ENCODE data around the gene NCKAP5L.

The NCKAP5L gene

GRCh38 chr12:49847161-49847560, 18.9 kb upstream of the NCKAP5L start:
- H3K4me3 ChIP-seq, result peak overlapping the region in 2 of 10 experiments; percentile 2 to 25; a peak in 4 of 20 replicates
- peak overlapping the region; percentile 39 to 86 (median 73) for H3K4me2 ChIP-seq
- peaks cover 18 to 35% (median 30%) of the 10 kb centered on the region in 10 experiments for H3K4me1 ChIP-seq
- H3K9ac ChIP-seq, result peak overlapping the region in 1 of 11 experiments; percentile 15; a peak in 1 of 22 replicates
- peak overlapping the region in 9 of 11 experiments; percentile 21 to 63 (median 52); a peak in 13 of 22 replicates for H3K27ac ChIP-seq
- no peaks in the 10 kb centered on the region for H3K9me3 ChIP-seq (replicated peaks in 1 of 11)
- no peaks in the 10 kb centered on the region for H3K27me3 ChIP-seq
- H3K36me3 ChIP-seq, result no peaks in the 10 kb centered on the region
- TF ChIP-seq Cebpa-rat (IDR thresholded peaks at IDR 0.05), result no peak
- no peaks in the 10 kb centered on the region for H4K20me1 ChIP-seq

- no peaks in the 10 kb centered on the region for H3K27me3 ChIP-seq
- H4K20me1 ChIP-seq, result no peaks in the 10 kb centered on the region
- no peak for TF ChIP-seq Cebpa-rat (IDR thresholded peaks at IDR 0.05)
- H3K4me1 ChIP-seq, result peaks cover 27 to 47% (median 40%) of the 10 kb centered on the region in 10 experiments
- peak overlapping the region in 4 of 11 experiments; percentile 39 to 85 (median 79); a peak in 3 of 22 replicates for H3K4me2 ChIP-seq
- no peak overlapping the region for H3K9ac ChIP-seq
- no peak overlapping the region for H3K27ac ChIP-seq
- H3K4me3 ChIP-seq, result no peak overlapping the region
- no peaks in the 10 kb centered on the region for H3K36me3 ChIP-seq
- no peaks in the 10 kb centered on the region for H3K9me3 ChIP-seq (replicated peaks in 1 of 11)
Measured at GRCh38 chr12:49846032-49846431, 17.8 kb upstream of the NCKAP5L start.

- Histone ChIP-seq H3K4me3 (peak overlapping the region in 3 of 10 experiments; percentile 71 to 76 (median 72); a peak in 3 of 20 replicates), H3K9me3 (replicated peaks in 1 of 11) (no peaks in the 10 kb centered on the region), H3K36me3 (no peaks in the 10 kb centered on the region), H3K27me3 (no peaks in the 10 kb centered on the region), H3K4me1 (peaks cover 38 to 55% (median 52%) of the 10 kb centered on the region in 10 experiments), H3K27ac (peak overlapping the region in 10 of 11 experiments; percentile 83 to 90 (median 89); a peak in 17 of 22 replicates), H4K20me1 (no peaks in the 10 kb centered on the region), H3K4me2 (peak overlapping the region; percentile 85 to 99 (median 92); a peak in 21 of 22 replicates), H3K9ac (peak overlapping the region in 1 of 11 experiments; percentile 90; a peak in 4 of 22 replicates)
- no peak for TF ChIP-seq Cebpa-rat (IDR thresholded peaks at IDR 0.05)
Measured at GRCh38 chr12:49843876-49844437, 15.7 kb upstream of the NCKAP5L start.

GRCh38 chr12:49843411-49843810, 15.2 kb upstream of the NCKAP5L start:
- no peaks in the 10 kb centered on the region for H4K20me1 ChIP-seq

GRCh38 chr12:49842519-49843352, 14.5 kb upstream of the NCKAP5L start, which contains the start of gene BCDIN3D:
TSS of gene BCDIN3D (minus strand) at chr12:49843106. CDS start at chr12:49843087, 19 bp downstream.
- Histone ChIP-seq H3K4me2 (peak within 1 kb of the TSS; percentile 85 to 99 (median 92)), H3K27ac (peak within 1 kb of the TSS; percentile 78 to 90 (median 89)), H3K27me3 (no peaks in the 10 kb centered on the region), H3K9ac (peak within 1 kb of the TSS; percentile 81 to 91 (median 86)), H4K20me1 (no peaks in the 10 kb centered on the region), H3K9me3 (replicated peaks in 1 of 11) (no peaks in the 10 kb centered on the region), H3K4me1 (peaks cover 38 to 55% (median 52%) of the 10 kb centered on the region in 10 experiments), H3K4me3 (peak within 1 kb of the TSS; percentile 62 to 79 (median 72)), H3K36me3 (peaks cover 0 to 6% (median 0%) of the 10 kb centered on the region in 11 experiments; a peak in 1 of 22 replicates)
- no peak for TF ChIP-seq Cebpa-rat (IDR thresholded peaks at IDR 0.05)

More at GRCh38 chr12:49843411-49843810, 15.2 kb upstream of the NCKAP5L start:
- Histone ChIP-seq H3K27ac (peak overlapping the region; percentile 78 to 90 (median 89); a peak in 21 of 22 replicates), H3K9ac (peak overlapping the region; percentile 81 to 91 (median 86)), H3K9me3 (replicated peaks in 1 of 11) (no peaks in the 10 kb centered on the region), H3K36me3 (peaks cover 0 to 2% (median 0%) of the 10 kb centered on the region in 11 experiments; a peak in 1 of 22 replicates), H3K4me3 (peak overlapping the region; percentile 62 to 79 (median 72)), H3K4me2 (peak overlapping the region; percentile 85 to 99 (median 92)), H3K4me1 (peaks cover 38 to 55% (median 52%) of the 10 kb centered on the region in 10 experiments), H3K27me3 (no peaks in the 10 kb centered on the region)
- TF ChIP-seq Cebpa-rat (IDR thresholded peaks at IDR 0.05), result no peak

- Histone ChIP-seq H3K27me3 (no peaks in the 10 kb centered on the region), H3K27ac (no peak overlapping the region), H3K36me3 (peaks cover 0 to 6% (median 0%) of the 10 kb centered on the region in 11 experiments; a peak in 1 of 22 replicates), H3K9me3 (replicated peaks in 1 of 11) (no peaks in the 10 kb centered on the region), H3K4me1 (peaks cover 24 to 35% (median 34%) of the 10 kb centered on the region in 10 experiments), H3K9ac (peak overlapping the region in 1 of 11 experiments; percentile 21; a peak in 1 of 22 replicates), H3K4me2 (no peak overlapping the region), H4K20me1 (no peaks in the 10 kb centered on the region), H3K4me3 (no peak overlapping the region)
- no peak for TF ChIP-seq Cebpa-rat (IDR thresholded peaks at IDR 0.05)
Measured at GRCh38 chr12:49838973-49839633, 10.9 kb upstream of the NCKAP5L start.

- Histone ChIP-seq H3K4me3 (no peak overlapping the region), H3K27ac (no peak overlapping the region)
Measured at GRCh38 chr12:49832836-49833421, 4.7 kb upstream of the NCKAP5L start.

GRCh38 chr12:49831717-49832116, 3.5 kb upstream of the NCKAP5L start:
- Histone ChIP-seq H3K4me2 (no peak overlapping the region), H4K20me1 (peaks cover 0 to 10% (median 9%) of the 10 kb centered on the region in 11 experiments; a peak in 17 of 22 replicates), H3K27ac (no peak overlapping the region), H3K9me3 (replicated peaks in 1 of 11) (no peaks in the 10 kb centered on the region), H3K9ac (no peak overlapping the region), H3K4me1 (peaks cover 16 to 26% (median 21%) of the 10 kb centered on the region in 10 experiments), H3K27me3 (no peaks in the 10 kb centered on the region), H3K36me3 (no peaks in the 10 kb centered on the region), H3K4me3 (no peak overlapping the region)
- TF ChIP-seq Cebpa-rat (IDR thresholded peaks at IDR 0.05), result no peak

More at GRCh38 chr12:49832836-49833421, 4.7 kb upstream of the NCKAP5L start:
- peaks cover 9 to 19% (median 12%) of the 10 kb centered on the region in 10 experiments for H3K4me1 ChIP-seq
- H3K9ac ChIP-seq, result no peak overlapping the region
- no peaks in the 10 kb centered on the region for H4K20me1 ChIP-seq
- no peaks in the 10 kb centered on the region for H3K27me3 ChIP-seq
- no peaks in the 10 kb centered on the region for H3K9me3 ChIP-seq (replicated peaks in 1 of 11)
- no peak for TF ChIP-seq Cebpa-rat (IDR thresholded peaks at IDR 0.05)
- H3K36me3 ChIP-seq, result no peaks in the 10 kb centered on the region
- peak overlapping the region in 1 of 11 experiments; percentile 9; a peak in 1 of 22 replicates for H3K4me2 ChIP-seq
